NCI-H524 (cell line): Measurements from ENCODE around the gene ARHGAP6.

Experiments used
- DNase-seq, 2 experiments: peaks; one replicate each; lab custom pipeline; 2025; lab: John Stamatoyannopoulos, UW

Gene ARHGAP6

GRCh38 chrX:11108253-11108941 is 557.3 kb downstream of the ARHGAP6 start:
- no peak for DNase-seq

- DNase-seq: no peak
Measured at GRCh38 chrX:11105080-11105479, 560.6 kb downstream of the ARHGAP6 start.

GRCh38 chrX:11103751-11104150 is 562.0 kb downstream of the ARHGAP6 start:
- no peak for DNase-seq

DNA sequence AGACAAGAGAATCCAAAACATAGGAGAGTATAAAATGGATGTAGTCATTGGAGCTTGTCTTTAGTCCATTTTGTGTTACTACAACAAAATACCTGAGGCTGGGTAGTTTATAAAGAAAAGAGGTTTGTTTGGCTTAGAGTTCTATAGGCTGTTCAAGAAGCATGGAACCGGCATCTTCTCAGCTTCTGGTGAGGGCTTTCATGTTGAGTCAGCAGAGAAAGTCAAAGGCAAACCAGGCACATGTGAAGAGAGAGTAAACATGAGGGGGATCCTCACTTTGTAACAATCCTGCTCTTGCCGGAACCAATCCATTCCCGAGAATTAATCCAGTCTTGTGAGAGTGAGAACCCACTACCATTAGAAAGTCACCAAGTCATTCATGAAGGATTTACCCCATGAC is 562.7 kb downstream of the ARHGAP6 start:
- no peak for DNase-seq

DNA sequence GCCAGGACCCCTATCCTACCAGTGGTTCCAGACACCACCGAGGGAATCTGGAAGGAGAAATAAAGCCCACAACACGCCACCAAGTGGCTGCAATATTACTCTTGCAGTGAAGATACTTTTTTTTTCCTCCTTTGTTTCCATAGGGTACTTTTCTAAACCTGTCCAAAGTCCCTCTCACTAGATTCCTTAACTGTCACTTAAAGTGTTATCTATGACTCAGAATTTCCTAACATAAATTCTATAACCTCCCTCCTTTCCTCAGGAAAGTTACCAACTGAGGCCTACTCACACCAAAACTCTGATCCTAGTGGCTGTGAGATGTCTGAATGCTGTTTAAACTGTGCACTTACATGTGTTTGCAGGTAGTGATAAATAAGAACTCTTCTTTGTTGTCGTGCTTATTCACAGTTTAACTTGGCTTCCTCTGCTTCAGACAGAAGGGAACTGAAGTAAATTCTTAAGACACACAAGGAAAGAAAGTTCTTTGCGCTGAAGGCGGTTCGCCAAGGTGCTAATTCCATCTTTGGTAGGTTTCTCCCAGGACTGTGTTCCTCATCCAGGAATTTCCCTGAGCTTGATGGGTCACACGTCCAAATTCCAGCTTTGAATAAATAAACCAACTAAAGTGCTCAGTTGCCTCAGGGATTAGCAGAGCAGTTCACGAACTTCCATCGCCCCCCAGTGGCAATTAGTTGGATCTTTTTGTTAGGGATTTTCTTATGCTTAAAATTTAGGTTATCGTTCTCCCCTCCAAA is 565.3 kb downstream of the ARHGAP6 start:
- DNase-seq: peak; percentile 20 to 65

DNA sequence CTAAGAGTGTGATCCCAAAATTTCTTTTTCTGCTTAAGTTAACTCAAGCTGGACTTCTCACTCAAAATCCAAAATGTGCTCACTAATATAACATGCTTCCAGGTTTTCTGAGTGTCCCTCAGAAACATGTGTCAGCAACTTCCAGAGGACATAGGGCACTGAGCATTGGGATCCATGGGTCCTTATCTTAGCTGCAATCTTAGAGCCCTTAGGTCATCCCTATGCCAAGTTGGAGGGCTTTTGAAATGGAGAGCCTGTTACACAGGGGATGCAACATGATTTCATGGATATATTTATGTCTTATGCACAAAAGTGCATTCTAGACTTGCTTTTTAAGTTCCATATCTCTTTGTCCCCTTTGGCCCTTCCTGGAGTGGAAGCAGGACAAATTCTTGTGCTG is 566.3 kb downstream of the ARHGAP6 start:
- DNase-seq: no peak

- no peak for DNase-seq
Measured at GRCh38 chrX:11097933-11098332, 567.8 kb downstream of the ARHGAP6 start.

DNA sequence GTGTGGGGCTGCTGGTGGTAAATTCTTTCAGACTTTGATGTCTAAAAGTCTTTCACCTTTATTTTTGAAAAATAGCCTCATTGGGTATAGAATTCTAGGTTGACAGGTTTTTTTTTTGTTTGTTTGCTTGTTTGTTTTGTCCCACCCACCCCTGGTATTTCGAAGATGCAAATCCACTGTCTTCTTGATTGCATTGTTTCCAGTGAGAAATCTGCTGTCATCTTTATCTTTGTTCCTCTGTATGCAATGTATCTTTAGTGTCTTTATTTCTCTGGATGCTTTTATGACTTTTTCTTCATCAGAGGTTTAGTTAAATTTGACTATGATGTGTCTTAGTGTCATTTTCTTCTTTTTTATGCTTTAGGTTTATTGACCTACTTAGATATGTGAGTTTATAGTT is 575.9 kb downstream of the ARHGAP6 start:
- DNase-seq: no peak
